Retinal pigment epithelial cell (primary cell): ENCODE results near the gene HMOX2.

ENCODE experiments used
- DNase-seq: peaks from one replicate; pipeline ENCODE4 v3.0.0-alpha.2; 2010; ENCODE audit warnings: low read depth
- H3K4me3 ChIP-seq: 2 replicates; pipeline ENCODE4 v1.5.1; 2011; ENCODE audit warnings: mild to moderate bottlenecking, low read length, control low read depth, moderate library complexity
- CTCF ChIP-seq: conservative IDR thresholded peaks from 2 replicates; pipeline ENCODE4 v1.5.1; 2011; ENCODE audit warnings: low read depth, low read length, control low read depth, inconsistent platforms

HMOX2 gene

GRCh38 chr16:4515611-4516233 is 39.5 kb downstream of the HMOX2 start:
- no peak overlapping the region for H3K4me3 ChIP-seq
- no peak for TF ChIP-seq CTCF
- no peak for DNase-seq

- TF ChIP-seq CTCF = peak; percentile 72
- H3K4me3 ChIP-seq = no peak overlapping the region
- DNase-seq = no peak
Measured at GRCh38 chr16:4517812-4518680, 41.8 kb downstream of the HMOX2 start.

- no peak for TF ChIP-seq CTCF
- no peak overlapping the region for H3K4me3 ChIP-seq
- no peak for DNase-seq
Measured at GRCh38 chr16:4519274-4520058, 43.3 kb downstream of the HMOX2 start.

- no peak for TF ChIP-seq CTCF
- DNase-seq = no peak
- H3K4me3 ChIP-seq = no peak overlapping the region
Measured at GRCh38 chr16:4520913-4521312, 44.7 kb downstream of the HMOX2 start.

GRCh38 chr16:4522051-4522581 is 45.9 kb downstream of the HMOX2 start:
- no peak for TF ChIP-seq CTCF
- no peak overlapping the region for H3K4me3 ChIP-seq
- no peak for DNase-seq

- no peak for DNase-seq
- no peak overlapping the region for H3K4me3 ChIP-seq
- no peak for TF ChIP-seq CTCF
Measured at GRCh38 chr16:4523686-4524085, 47.5 kb downstream of the HMOX2 start.
